ENCODE results near the gene HAPLN3.

The HAPLN3 gene

DNA sequence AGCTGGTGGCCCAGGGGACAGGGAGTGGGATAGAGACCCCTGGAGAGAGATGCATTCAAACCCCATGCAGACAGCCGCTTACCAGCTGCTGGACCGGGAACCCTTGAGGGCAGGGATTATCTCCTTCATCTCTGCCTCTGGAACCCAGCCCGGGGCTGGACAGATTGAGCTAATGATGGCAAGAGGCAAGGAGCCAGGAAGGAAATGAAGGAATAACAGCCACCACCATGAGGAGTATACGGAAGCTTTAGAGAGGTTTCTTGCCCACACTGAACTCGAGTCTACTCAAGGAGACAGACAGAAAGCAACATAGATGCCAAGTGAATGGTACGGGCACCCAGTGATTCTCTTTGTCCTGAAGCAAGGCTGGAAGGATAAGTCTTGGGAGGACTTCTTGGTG lies 23.2 kb downstream of the HAPLN3 start:
- H3K27me3 ChIP-seq (ENCODE audit: control insufficient read depth, insufficient read depth, low read length) = peaks cover 59% of the 10 kb centered on the region
- no peak overlapping the region for H3K9ac ChIP-seq (ENCODE audit: low read depth, low read length)
- H3K4me3 ChIP-seq (ENCODE audit: low read length) = no peak overlapping the region

DNA sequence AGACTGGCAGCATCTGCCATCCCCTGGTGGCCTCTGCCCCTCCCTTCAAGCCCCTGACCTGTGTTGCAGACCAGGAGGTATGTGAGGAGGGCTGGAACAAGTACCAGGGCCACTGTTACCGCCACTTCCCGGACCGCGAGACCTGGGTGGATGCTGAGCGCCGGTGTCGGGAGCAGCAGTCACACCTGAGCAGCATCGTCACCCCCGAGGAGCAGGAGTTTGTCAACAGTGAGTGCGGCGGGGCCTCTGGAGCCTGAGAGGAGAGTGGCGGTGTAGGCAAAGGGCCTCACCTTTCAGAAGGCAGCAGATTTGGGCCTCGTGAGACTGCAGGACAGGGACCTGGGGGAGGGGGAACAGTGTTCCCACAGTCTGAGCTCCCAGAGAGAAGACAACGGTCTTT lies 24.0 kb downstream of the HAPLN3 start:
- Histone ChIP-seq H3K4me2 (ENCODE audit: low read length) (no peak overlapping the region), H3K4me3 (ENCODE audit: low read length) (no peak overlapping the region), H3K9me3 (replicated peaks; ENCODE audit: low read length) (no peaks in the 10 kb centered on the region), H3K9ac (ENCODE audit: low read depth, low read length) (no peak overlapping the region), H3K27me3 (ENCODE audit: control insufficient read depth, insufficient read depth, low read length) (peaks cover 59% of the 10 kb centered on the region), H3K4me1 (ENCODE audit: control insufficient read depth, insufficient read depth, low read length) (no peaks in the 10 kb centered on the region), H3K36me3 (ENCODE audit: insufficient read depth, low read length) (no peaks in the 10 kb centered on the region)

More for the DNA sequence above, 23.2 kb downstream of the HAPLN3 start:
- H3K9me3 ChIP-seq (replicated peaks; ENCODE audit: low read length) = no peaks in the 10 kb centered on the region
- H3K4me1 ChIP-seq (ENCODE audit: control insufficient read depth, insufficient read depth, low read length) = no peaks in the 10 kb centered on the region
- H3K4me2 ChIP-seq (ENCODE audit: low read length) = no peak overlapping the region
- H3K36me3 ChIP-seq (ENCODE audit: insufficient read depth, low read length) = no peaks in the 10 kb centered on the region

DNA sequence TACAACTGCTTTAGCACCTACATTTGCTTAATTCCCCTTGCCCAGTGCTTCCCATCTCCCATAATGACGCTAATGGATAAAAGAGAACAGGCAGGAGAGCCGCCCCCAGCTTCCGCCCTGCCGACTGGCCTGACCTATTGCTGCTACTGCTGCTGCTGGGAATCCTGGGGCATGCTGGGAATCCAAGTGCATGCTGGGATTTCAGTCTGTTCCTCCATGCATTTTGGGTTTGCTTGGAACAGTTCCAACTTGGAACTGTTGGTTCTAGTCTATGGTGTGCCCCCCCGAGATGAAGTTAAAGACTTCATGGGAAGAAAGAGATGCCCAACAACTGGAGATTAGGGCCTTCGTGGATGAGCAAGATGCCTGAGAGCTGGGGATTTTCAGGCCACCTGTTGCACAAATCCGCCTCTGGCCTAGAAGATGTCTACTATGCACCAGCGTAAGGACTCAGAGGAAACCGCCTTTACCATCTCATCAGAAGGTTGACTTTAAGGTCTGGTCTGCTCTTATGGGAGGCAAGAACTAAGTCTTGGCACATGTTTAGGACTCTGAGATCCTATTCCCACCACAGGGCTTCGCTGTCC lies 29.0 kb downstream of the HAPLN3 start:
- Histone ChIP-seq H3K9ac (ENCODE audit: low read depth, low read length) (no peak overlapping the region), H3K4me3 (ENCODE audit: low read length) (no peak overlapping the region), H3K9me3 (replicated peaks; ENCODE audit: low read length) (no peaks in the 10 kb centered on the region), H3K4me2 (ENCODE audit: low read length) (no peak overlapping the region), H3K36me3 (ENCODE audit: insufficient read depth, low read length) (no peaks in the 10 kb centered on the region), H3K4me1 (ENCODE audit: control insufficient read depth, insufficient read depth, low read length) (no peaks in the 10 kb centered on the region), H3K27me3 (ENCODE audit: control insufficient read depth, insufficient read depth, low read length) (peaks cover 28% of the 10 kb centered on the region)

DNA sequence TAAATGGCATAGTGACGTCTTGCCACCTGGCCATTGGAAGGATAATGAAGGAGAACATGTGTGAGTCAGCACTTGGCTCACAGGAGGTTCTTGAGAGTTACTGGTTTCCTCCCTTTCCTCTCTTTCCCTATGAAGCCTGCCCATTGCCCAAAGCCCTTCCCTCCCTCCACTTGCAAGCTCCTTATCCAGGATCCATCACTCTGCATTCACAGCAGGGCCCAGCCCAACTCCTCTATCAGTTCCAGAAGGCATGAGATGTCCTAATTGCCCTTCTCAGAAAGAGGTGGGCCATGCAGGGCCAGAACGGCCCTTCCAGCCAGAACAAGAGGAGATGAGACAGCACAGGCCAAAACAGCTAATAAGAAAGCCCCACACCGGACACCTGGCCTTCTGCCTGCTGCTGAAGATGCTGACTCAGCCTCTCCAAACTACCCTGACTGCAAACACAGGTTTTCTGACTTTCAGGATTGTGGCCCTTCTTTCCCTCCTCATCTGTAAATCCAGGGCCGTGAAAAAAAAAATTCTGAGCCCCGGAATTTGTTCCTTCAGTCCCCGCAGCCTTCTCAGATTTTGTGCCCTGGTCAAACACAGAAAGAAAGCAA lies 29.7 kb downstream of the HAPLN3 start:
- no peaks in the 10 kb centered on the region for H3K4me1 ChIP-seq (ENCODE audit: control insufficient read depth, insufficient read depth, low read length)
- no peaks in the 10 kb centered on the region for H3K9me3 ChIP-seq (replicated peaks; ENCODE audit: low read length)
- no peak overlapping the region for H3K4me3 ChIP-seq (ENCODE audit: low read length)
- peaks cover 21% of the 10 kb centered on the region for H3K27me3 ChIP-seq (ENCODE audit: control insufficient read depth, insufficient read depth, low read length)
- no peak overlapping the region for H3K4me2 ChIP-seq (ENCODE audit: low read length)
- no peak overlapping the region for H3K9ac ChIP-seq (ENCODE audit: low read depth, low read length)
- H3K36me3 ChIP-seq (ENCODE audit: insufficient read depth, low read length) = no peaks in the 10 kb centered on the region

DNA sequence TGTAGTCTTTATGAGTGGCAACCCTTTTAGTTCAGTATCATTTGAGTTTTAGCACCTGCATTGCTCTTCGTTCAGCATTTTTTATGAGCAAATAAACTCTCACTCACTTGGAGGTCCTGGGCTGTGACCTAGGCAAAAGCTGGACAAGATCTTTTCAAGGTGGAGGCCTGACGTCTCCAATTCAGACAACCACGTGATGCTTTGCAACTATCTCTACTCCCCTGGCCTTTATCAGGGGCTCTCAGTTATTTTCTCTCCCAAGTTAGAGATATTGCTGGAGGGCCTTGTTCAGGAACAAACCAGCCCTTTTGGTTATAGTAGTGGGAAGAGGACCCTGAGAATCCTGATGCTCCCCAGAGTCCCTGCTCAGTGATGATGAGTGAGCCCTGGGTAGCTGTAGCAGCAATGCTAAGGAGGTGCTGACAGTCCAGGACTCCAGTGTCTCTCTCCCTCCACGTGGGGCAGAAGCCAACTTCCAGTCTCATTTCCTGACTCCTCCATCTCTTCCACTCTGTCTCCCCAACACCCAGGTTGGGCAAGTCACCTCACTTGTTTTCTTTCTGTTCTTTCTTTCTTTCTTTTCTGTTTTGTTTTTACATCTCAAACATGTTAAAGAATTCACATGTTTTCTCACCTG lies 30.4 kb downstream of the HAPLN3 start:
- H3K4me1 ChIP-seq (ENCODE audit: control insufficient read depth, insufficient read depth, low read length) = no peaks in the 10 kb centered on the region

DNA sequence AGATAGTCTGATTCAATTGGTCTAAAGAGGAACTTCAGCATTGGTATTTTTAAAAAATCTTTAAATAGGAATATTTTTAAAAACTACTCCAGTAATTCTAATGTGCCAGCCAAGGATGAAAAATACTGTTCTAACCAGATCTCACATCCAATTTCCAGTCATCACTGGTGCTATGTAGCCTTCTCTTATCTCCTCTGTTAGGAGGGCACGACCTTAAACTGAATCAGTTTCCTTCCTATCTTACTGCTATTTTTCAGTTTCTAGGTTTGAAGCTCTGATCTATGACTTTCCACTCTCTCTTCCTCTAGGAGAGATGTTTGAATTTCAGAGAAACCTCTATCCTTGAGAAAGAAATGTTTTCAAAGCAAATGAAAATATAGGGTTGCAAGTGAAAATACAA lies 31.9 kb downstream of the HAPLN3 start:
- Histone ChIP-seq H3K9me3 (replicated peaks; ENCODE audit: low read length) (no peaks in the 10 kb centered on the region), H3K36me3 (ENCODE audit: insufficient read depth, low read length) (no peaks in the 10 kb centered on the region), H3K4me1 (ENCODE audit: control insufficient read depth, insufficient read depth, low read length) (no peaks in the 10 kb centered on the region), H3K9ac (ENCODE audit: low read depth, low read length) (no peak overlapping the region), H3K4me3 (ENCODE audit: low read length) (no peak overlapping the region), H3K27me3 (ENCODE audit: control insufficient read depth, insufficient read depth, low read length) (peaks cover 10% of the 10 kb centered on the region), H3K4me2 (ENCODE audit: low read length) (no peak overlapping the region)

More for the DNA sequence above, 30.4 kb downstream of the HAPLN3 start:
- Histone ChIP-seq H3K27me3 (ENCODE audit: control insufficient read depth, insufficient read depth, low read length) (peaks cover 19% of the 10 kb centered on the region), H3K9me3 (replicated peaks; ENCODE audit: low read length) (no peaks in the 10 kb centered on the region), H3K4me3 (ENCODE audit: low read length) (no peak overlapping the region), H3K36me3 (ENCODE audit: insufficient read depth, low read length) (no peaks in the 10 kb centered on the region), H3K9ac (ENCODE audit: low read depth, low read length) (no peak overlapping the region), H3K4me2 (ENCODE audit: low read length) (no peak overlapping the region)

DNA sequence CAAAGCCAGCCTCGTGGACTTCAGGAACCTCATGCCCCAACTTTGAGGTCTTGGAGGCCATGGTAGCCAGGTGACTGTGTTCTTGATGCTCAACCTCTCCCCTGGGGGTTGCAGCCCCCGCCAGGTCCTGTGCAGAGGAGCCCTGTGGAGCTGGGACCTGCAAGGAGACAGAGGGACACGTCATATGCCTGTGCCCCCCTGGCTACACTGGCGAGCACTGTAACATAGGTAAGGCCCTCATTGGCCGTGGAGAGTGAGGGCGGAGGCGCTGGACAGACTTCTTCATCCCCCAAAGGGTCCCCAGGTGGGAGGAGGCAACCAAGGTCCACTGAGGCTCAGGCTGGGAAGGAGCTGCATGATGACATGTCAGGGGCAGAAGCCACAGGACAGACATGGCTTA lies 35.1 kb downstream of the HAPLN3 start:
- H3K4me2 ChIP-seq (ENCODE audit: low read length) = no peak overlapping the region
- H3K9me3 ChIP-seq (replicated peaks; ENCODE audit: low read length) = no peaks in the 10 kb centered on the region
- no peaks in the 10 kb centered on the region for H3K36me3 ChIP-seq (ENCODE audit: insufficient read depth, low read length)
- peaks cover 20% of the 10 kb centered on the region for H3K27me3 ChIP-seq (ENCODE audit: control insufficient read depth, insufficient read depth, low read length)
- no peaks in the 10 kb centered on the region for H3K4me1 ChIP-seq (ENCODE audit: control insufficient read depth, insufficient read depth, low read length)
- H3K4me3 ChIP-seq (ENCODE audit: low read length) = no peak overlapping the region
- H3K9ac ChIP-seq (ENCODE audit: low read depth, low read length) = no peak overlapping the region

DNA sequence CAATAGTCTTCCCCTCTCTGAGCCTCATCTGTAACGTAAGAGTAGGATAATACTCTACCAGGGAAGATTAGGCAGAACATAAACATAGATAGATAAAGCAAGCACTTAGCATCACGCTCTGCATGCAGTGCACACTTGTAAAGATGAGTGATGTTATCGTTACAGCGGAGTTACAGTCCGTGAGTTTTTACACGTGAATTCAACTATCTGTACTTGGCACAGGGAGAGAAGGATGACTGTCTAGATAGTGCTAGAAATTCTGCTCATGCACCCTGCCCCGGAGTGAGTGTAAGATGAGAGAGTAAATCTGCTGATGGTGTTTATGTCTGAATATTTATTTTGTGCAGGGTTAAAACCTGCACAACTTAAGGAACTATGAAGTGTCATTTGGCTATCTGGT lies 35.8 kb downstream of the HAPLN3 start:
- no peaks in the 10 kb centered on the region for H3K36me3 ChIP-seq (ENCODE audit: insufficient read depth, low read length)
- H3K4me3 ChIP-seq (ENCODE audit: low read length) = no peak overlapping the region
- no peak overlapping the region for H3K4me2 ChIP-seq (ENCODE audit: low read length)
- peaks cover 20% of the 10 kb centered on the region for H3K27me3 ChIP-seq (ENCODE audit: control insufficient read depth, insufficient read depth, low read length)
- H3K9ac ChIP-seq (ENCODE audit: low read depth, low read length) = no peak overlapping the region
- H3K4me1 ChIP-seq (ENCODE audit: control insufficient read depth, insufficient read depth, low read length) = no peaks in the 10 kb centered on the region
- H3K9me3 ChIP-seq (replicated peaks; ENCODE audit: low read length) = no peaks in the 10 kb centered on the region

DNA sequence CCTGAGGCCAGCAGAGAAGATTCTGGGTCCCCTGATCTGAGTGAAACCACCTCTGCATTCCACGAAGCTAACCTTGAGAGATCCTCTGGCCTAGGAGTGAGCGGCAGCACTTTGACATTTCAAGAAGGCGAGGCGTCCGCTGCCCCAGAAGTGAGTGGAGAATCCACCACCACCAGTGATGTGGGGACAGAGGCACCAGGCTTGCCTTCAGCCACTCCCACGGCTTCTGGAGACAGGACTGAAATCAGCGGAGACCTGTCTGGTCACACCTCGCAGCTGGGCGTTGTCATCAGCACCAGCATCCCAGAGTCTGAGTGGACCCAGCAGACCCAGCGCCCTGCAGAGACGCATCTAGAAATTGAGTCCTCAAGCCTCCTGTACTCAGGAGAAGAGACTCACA lies 36.4 kb downstream of the HAPLN3 start:
- Histone ChIP-seq H3K4me3 (ENCODE audit: low read length) (no peak overlapping the region), H3K9ac (ENCODE audit: low read depth, low read length) (no peak overlapping the region)

DNA sequence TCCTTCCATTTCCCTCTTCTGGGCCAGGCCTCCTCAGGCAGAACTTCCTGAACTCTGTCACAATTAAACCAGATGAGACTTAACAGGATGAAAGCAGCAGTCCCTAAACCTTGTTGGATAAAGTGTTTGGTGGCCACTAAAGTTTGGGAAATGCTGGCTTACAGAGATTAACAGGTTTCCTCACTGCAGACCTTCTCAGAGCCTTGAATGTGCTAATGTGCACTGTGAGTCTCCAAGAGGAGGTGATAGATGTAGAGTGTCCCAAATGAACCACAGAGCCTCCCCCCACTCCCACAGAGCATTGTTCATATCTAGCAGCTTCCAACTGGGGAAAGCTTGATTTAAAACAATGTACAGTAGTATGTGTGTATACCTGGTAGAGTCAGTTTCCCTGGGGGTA lies 42.9 kb downstream of the HAPLN3 start:
- no peak overlapping the region for H3K4me3 ChIP-seq (ENCODE audit: low read length)
- no peaks in the 10 kb centered on the region for H3K9me3 ChIP-seq (replicated peaks; ENCODE audit: low read length)
- no peak overlapping the region for H3K9ac ChIP-seq (ENCODE audit: low read depth, low read length)
- peaks cover 10% of the 10 kb centered on the region for H3K27me3 ChIP-seq (ENCODE audit: control insufficient read depth, insufficient read depth, low read length)
- H3K4me2 ChIP-seq (ENCODE audit: low read length) = no peak overlapping the region
- H3K36me3 ChIP-seq (ENCODE audit: insufficient read depth, low read length) = no peaks in the 10 kb centered on the region
- no peaks in the 10 kb centered on the region for H3K4me1 ChIP-seq (ENCODE audit: control insufficient read depth, insufficient read depth, low read length)

More for the DNA sequence above, 36.4 kb downstream of the HAPLN3 start:
- peaks cover 20% of the 10 kb centered on the region for H3K27me3 ChIP-seq (ENCODE audit: control insufficient read depth, insufficient read depth, low read length)
- H3K4me2 ChIP-seq (ENCODE audit: low read length) = no peak overlapping the region
- no peaks in the 10 kb centered on the region for H3K36me3 ChIP-seq (ENCODE audit: insufficient read depth, low read length)
- no peaks in the 10 kb centered on the region for H3K4me1 ChIP-seq (ENCODE audit: control insufficient read depth, insufficient read depth, low read length)
- no peaks in the 10 kb centered on the region for H3K9me3 ChIP-seq (replicated peaks; ENCODE audit: low read length)

DNA sequence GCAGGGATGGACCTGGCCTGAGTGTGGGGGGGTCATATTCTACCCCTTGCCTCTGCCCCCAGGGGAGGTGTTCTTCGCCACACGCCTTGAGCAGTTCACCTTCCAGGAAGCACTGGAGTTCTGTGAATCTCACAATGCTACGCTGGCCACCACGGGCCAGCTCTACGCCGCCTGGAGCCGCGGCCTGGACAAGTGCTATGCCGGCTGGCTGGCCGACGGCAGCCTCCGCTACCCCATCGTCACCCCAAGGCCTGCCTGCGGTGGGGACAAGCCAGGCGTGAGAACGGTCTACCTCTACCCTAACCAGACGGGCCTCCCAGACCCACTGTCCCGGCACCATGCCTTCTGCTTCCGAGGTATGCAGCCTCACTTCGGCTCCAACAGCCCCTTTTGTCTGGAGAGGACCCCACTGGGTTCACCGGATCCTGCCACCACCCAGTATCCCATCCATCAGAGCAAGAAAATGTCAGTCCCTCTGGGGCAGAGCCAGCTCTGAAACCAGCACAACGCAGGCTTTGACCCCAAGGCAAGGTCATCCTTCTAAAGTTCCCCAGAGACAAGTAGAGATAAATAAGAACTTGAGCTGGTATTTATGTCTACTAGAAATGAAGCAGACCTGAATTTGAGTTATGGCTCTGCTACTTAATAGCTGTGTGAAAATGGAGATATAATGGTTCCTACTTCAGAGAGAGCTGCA lies 45.8 kb downstream of the HAPLN3 start:
- Histone ChIP-seq H3K36me3 (ENCODE audit: insufficient read depth, low read length) (no peaks in the 10 kb centered on the region), H3K27me3 (ENCODE audit: control insufficient read depth, insufficient read depth, low read length) (peaks cover 5% of the 10 kb centered on the region), H3K4me3 (ENCODE audit: low read length) (no peak overlapping the region), H3K9me3 (replicated peaks; ENCODE audit: low read length) (no peaks in the 10 kb centered on the region), H3K9ac (ENCODE audit: low read depth, low read length) (no peak overlapping the region), H3K4me2 (ENCODE audit: low read length) (no peak overlapping the region), H3K4me1 (ENCODE audit: control insufficient read depth, insufficient read depth, low read length) (no peaks in the 10 kb centered on the region)
